ENCODE measurements around the gene CSNK2A3. TPM values are rescaled to one million over a fixed set of nuclear protein-coding genes. Genes with fewer than 3 reads are reported as not detected.

The CSNK2A3 gene
- total and polyA plus RNA-seq, 7 donors: 0.33 to 5.5 (median 1.8) TPM; not detected in 2

DNA sequence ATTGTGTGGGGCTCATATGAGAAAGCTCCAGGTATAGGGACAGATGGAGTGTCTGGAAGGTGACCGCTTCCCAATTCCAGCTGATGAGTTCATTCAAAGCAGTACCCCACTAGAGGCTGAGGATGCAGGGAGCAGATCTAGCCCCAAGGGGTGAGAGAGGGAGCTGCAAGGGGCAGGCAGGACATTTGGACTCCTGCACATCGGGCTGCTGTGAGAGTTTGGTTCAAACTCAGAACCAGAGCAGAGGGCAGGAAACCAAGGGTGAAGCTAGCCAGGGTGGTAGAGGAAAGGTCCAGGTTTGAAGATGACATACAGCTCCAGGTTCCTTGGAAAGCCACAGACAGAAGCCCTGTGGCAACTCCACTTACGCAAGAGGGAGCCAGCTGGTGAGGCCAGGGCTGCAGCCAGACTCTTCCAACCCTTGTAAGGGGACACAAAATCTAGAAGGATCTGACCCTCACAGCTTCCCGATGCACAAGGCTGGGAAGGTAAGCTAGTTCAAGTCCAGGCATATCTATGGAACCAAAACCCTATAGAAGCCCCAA lies 1.9 kb downstream of the CSNK2A3 start:
- H3K9me3 ChIP-seq: no peaks in the 10 kb centered on the region
- intact Hi-C loops (cut with DNase I): no loop called here
- TF ChIP-seq POLR2AphosphoS5 (IDR thresholded peaks at IDR 0.05) (no peak), EP300 (IDR thresholded peaks at IDR 0.05) (no peak), POLR2A (IDR thresholded peaks at IDR 0.05) (no peak)
- TF ChIP-seq, protein P1, sequence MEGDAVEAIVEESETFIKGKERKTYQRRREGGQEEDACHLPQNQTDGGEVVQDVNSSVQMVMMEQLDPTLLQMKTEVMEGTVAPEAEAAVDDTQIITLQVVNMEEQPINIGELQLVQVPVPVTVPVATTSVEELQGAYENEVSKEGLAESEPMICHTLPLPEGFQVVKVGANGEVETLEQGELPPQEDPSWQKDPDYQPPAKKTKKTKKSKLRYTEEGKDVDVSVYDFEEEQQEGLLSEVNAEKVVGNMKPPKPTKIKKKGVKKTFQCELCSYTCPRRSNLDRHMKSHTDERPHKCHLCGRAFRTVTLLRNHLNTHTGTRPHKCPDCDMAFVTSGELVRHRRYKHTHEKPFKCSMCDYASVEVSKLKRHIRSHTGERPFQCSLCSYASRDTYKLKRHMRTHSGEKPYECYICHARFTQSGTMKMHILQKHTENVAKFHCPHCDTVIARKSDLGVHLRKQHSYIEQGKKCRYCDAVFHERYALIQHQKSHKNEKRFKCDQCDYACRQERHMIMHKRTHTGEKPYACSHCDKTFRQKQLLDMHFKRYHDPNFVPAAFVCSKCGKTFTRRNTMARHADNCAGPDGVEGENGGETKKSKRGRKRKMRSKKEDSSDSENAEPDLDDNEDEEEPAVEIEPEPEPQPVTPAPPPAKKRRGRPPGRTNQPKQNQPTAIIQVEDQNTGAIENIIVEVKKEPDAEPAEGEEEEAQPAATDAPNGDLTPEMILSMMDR (IDR thresholded peaks at IDR 0.05): no peak
- peaks cover 0 to 39% (median 29%) of the 10 kb centered on the region in 4 donors for H3K4me1 ChIP-seq
- no peak overlapping the region for H3K4me3 ChIP-seq
- no peaks in the 10 kb centered on the region for H3K27me3 ChIP-seq
- H3K36me3 ChIP-seq: no peaks in the 10 kb centered on the region
- H3K27ac ChIP-seq: no peak overlapping the region
- 93 to 94% methylated on average over 4 of the region's 4 CpGs for WGBS, 2 donors
- no peak for DNase-seq

DNA sequence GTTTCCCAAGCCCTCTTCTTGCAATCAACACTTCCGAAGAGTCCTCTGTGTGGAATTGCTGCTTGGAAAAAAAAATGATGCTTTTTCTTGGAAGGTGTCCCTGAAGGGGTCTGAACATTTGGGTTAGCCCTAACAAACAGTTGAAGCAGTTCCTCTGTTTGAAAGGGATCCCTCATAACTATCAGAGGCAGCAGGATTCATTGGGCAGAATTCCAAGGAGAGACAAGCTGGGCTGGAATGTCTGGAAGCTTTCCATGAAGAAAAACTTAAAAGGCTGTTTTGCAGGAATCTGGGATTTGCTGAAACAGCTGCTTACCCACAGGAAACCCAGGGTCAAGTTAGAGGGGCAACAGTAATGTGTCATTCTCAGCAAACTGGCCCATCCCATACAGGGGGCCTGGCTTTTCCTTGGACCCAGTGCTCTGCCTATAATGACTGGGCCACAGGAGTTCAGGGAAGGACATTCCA lies 3.1 kb downstream of the CSNK2A3 start:
- H3K9me3 ChIP-seq: no peaks in the 10 kb centered on the region
- no peaks in the 10 kb centered on the region for H3K36me3 ChIP-seq
- TF ChIP-seq POLR2AphosphoS5 (IDR thresholded peaks at IDR 0.05): no peak
- TF ChIP-seq, protein P1 (IDR thresholded peaks at IDR 0.05): no peak
- WGBS, 2 donors: 67 to 76% methylated on average over 1 of the region's 1 CpG
- H3K27me3 ChIP-seq: no peaks in the 10 kb centered on the region
- no peak overlapping the region for H3K4me3 ChIP-seq
- intact Hi-C loops (cut with DNase I): no loop called here
- H3K27ac ChIP-seq: peak overlapping the region in 2 of 4 donors; percentile 41 to 47
- no peak for DNase-seq
- H3K4me1 ChIP-seq: peaks cover 0 to 39% (median 29%) of the 10 kb centered on the region in 4 donors

DNA sequence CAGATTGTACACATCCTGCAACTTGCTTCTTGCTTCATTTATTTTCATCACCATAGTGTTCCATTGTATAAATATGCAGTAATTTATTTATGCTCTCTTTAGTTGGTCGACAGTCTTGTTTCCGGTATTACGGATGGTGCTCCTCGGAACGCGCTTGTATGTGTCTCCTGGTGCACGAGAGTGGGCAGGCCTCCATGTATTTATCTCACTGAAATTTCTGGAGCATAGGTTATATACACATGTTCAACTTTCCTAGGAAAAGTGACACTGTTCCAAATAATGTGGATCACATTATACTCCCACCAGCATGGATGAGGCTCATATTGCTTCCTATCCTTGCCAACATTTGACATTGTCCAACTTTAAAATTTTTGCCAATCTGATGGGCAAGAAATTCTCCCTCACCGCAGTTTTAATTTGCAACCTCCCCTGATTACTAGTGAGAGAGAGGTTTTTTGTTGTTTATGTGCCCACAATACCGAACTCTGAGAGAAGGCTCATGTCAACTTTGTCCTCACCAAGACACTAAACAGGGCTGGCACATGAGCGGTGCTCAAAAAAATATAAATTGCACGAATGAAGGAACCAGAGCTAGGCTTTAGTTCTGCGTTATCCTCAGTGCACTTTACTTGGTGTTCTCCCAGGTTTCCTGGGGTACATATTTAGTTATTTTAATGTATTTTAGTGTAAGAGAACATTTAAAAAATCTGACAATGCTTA lies 3.8 kb downstream of the CSNK2A3 start:
- TF ChIP-seq, protein P1 (IDR thresholded peaks at IDR 0.05): no peak
- TF ChIP-seq EP300 (IDR thresholded peaks at IDR 0.05) (no peak), POLR2A (IDR thresholded peaks at IDR 0.05) (no peak), POLR2AphosphoS5 (IDR thresholded peaks at IDR 0.05) (no peak)
- no peak for DNase-seq
- H3K36me3 ChIP-seq: no peaks in the 10 kb centered on the region
- intact Hi-C loops (cut with DNase I): no loop called here
- H3K27me3 ChIP-seq: no peaks in the 10 kb centered on the region
- 68 to 73% methylated on average over 12 of the region's 12 CpGs for WGBS, 2 donors
- peaks cover 0 to 39% (median 29%) of the 10 kb centered on the region in 4 donors for H3K4me1 ChIP-seq
- peak overlapping the region in 2 of 4 donors; percentile 41 to 47 for H3K27ac ChIP-seq
- H3K4me3 ChIP-seq: no peak overlapping the region
- H3K9me3 ChIP-seq: no peaks in the 10 kb centered on the region

DNA sequence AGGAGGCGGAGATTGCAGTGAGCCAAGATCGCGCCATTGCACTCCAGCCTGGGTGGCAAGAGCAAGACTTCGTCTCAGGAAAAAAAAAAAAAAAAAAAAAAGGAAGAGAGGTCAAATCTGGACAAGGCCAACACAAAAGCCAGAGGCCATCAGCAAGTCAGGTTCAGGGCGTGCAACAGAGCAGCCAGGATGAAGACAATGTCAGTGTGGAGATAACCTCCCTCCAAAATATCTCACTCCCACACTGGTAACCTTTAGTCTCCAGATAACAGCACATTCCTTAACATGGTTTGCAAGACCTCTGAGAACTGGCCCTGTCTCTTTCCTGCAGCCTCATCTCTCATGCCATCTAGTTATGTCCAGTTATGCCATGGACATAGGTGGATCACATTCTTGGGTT lies 4.7 kb downstream of the CSNK2A3 start:
- Histone ChIP-seq H3K36me3 (peaks cover 0 to 6% (median 0%) of the 10 kb centered on the region in 4 donors), H3K9me3 (no peaks in the 10 kb centered on the region), H3K27ac (no peak overlapping the region), H3K4me1 (peaks cover 0 to 39% (median 29%) of the 10 kb centered on the region in 4 donors), H3K27me3 (no peaks in the 10 kb centered on the region), H3K4me3 (no peak overlapping the region)
- TF ChIP-seq EP300 (IDR thresholded peaks at IDR 0.05) (no peak), POLR2A (IDR thresholded peaks at IDR 0.05) (no peak), POLR2AphosphoS5 (IDR thresholded peaks at IDR 0.05) (no peak)
- TF ChIP-seq, protein P1 (IDR thresholded peaks at IDR 0.05): no peak
- intact Hi-C loops (cut with DNase I): no loop called here
- WGBS, 2 donors: 93 to 94% methylated on average over 5 of the region's 5 CpGs
- DNase-seq: no peak

Measured in sigmoid colon (tissue), 7 donors.